Measurements from ENCODE around the gene B4GALNT3. TPM values are rescaled to one million over a fixed set of nuclear protein-coding genes. Genes with fewer than 3 reads are reported as not detected.

B4GALNT3 gene
- total and polyA plus RNA-seq, 2 of the 13 experiments (the other 11 are each of a cell fraction or from before 2014, with no cell fraction given): 3.2 to 4.4 TPM

DNA sequence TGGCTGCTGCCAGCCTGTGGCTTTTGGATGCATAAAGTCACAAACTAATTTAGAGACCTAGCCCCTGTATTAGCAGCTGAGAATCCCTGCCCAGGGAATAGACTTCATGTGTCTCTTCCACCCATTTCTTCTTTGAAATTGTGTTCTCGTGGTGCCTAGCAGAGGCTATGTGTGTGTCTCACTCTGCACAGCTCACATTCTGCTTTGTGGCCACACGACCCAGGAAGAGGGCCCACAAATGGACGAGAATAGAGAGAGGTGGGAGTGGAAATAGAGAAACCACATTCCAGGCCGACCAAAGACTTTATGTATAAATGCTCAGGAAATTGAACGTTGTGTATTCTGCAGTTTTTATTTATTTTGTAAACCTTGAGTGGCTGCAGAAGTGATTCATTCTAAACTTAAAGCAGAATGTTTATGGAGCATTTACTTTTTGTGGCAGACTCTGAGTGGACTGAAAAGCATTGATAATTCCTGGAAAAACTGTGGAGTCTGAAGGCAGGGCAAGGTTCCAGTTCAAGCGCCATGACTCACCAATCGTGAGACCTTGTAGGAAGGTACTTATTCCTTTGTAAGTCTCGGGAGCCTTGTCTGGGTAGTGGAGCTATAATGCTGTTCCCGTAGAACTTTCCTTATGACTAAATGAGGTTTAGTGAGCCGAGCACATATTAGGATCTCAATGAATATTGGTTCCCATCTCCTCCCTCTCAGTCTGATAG is 9.1 kb downstream of the B4GALNT3 start (continued):
- peak; percentile 76 for TF ChIP-seq RARA (CRISPR knock-in tag; IDR thresholded peaks at IDR 0.05)
- no peak for TF ChIP-seq IKZF1 (IDR thresholded peaks at IDR 0.05)
- no peak for TF ChIP-seq ATF6 (CRISPR knock-in tag; conservative IDR thresholded peaks at IDR 0.05)

GRCh38 chr12:470133-470532 is 10.4 kb downstream of the B4GALNT3 start:
- ChIA-PET POLR2A (no interaction called here), CTCF (ENCODE audit: low intra/inter-chr PET ratio, low total read pairs) (no interaction called here)
- Histone ChIP-seq H3K9ac (ENCODE audit: insufficient read depth, low read depth, low read length) (no peak overlapping the region), H4K20me1 (ENCODE audit: insufficient read depth, low read length) (no peaks in the 10 kb centered on the region), H3K4me2 (ENCODE audit: low read depth, low read length) (no peak overlapping the region), H2AFZ (ENCODE audit: low read length) (no peak overlapping the region), H3K36me3 (replicated peaks in 1 of 2; ENCODE audit: control insufficient read depth in 1 of 2, insufficient read depth in 2 of 2, low read length in 2 of 2) (no peaks in the 10 kb centered on the region), H3K27ac (ENCODE audit: extremely low read length, insufficient read depth, low read length) (no peak overlapping the region), H3K9me3 (ENCODE audit: low read length) (no peaks in the 10 kb centered on the region), H3K27me3 (ENCODE audit: control insufficient read depth in 1 of 2, insufficient read depth in 2 of 2, low read length in 2 of 2) (no peaks in the 10 kb centered on the region), H3K4me1 (ENCODE audit: insufficient read depth, low read length) (no peaks in the 10 kb centered on the region), H3K4me3 (replicated peaks in 1 of 3; ENCODE audit: insufficient read depth in 1 of 3, low read depth in 2 of 3, low read length in 3 of 3) (no peak overlapping the region), H3K79me2 (ENCODE audit: insufficient read depth, low read length) (no peaks in the 10 kb centered on the region)
- FAIRE-seq: no peak
- in situ Hi-C loops (cut with HindIII; ENCODE audit: extremely low pct_ligation_motif_present, low pct_unique_long_range_greater_than_20kb): no loop called here
- WGBS (ENCODE audit: low lambda C conversion rate): 75% methylated on average over 11 of the region's 11 CpGs
- intact Hi-C loops (cut with micrococcal nuclease; ENCODE audit: unreplicated experiment): no loop called here
- no peak for ATAC-seq
- BruUV-seq (replicated peaks): no TSS peak
- no peak for DNase-seq (ENCODE audit: low spot score)
- TF ChIP-seq ARID4A (CRISPR knock-in tag; IDR thresholded peaks at IDR 0.05; ENCODE audit: borderline replicate concordance) (no peak), ZNF343 (CRISPR knock-in tag; IDR thresholded peaks at IDR 0.05) (no peak), ZNF672 (CRISPR knock-in tag; IDR thresholded peaks at IDR 0.05) (no peak)
